HG03064 (cell line): ENCODE results near the gene OTOR.

Experiments used
- ATAC-seq: cut with Tn5 transposase; IDR thresholded peaks from one replicate; pipeline ENCODE4 v1.9.1; 2021; ENCODE audit warnings: low read depth; ENCODE audit not compliant: unreplicated experiment

The OTOR gene

GRCh38 chr20:16748308-16748900 is at the start of gene OTOR:
Gene OTOR (plus strand): TSS chr20:16748358. CDS start chr20:16748402, 44 bp downstream.
- no peak for ATAC-seq

GRCh38 chr20:16699293-16699692 is 48.9 kb upstream of the OTOR start:
- no peak for ATAC-seq

GRCh38 chr20:16701296-16701695 is 46.9 kb upstream of the OTOR start:
- no peak for ATAC-seq

GRCh38 chr20:16703570-16703969 is 44.6 kb upstream of the OTOR start:
- no peak for ATAC-seq

GRCh38 chr20:16707674-16708073 is 40.5 kb upstream of the OTOR start:
- ATAC-seq: no peak

- no peak for ATAC-seq
These were observed 39.6 kb upstream of the OTOR start for GRCh38 chr20:16708602-16709001.

- no peak for ATAC-seq
These were observed 39.1 kb upstream of the OTOR start for GRCh38 chr20:16709017-16709416.

GRCh38 chr20:16710781-16711180 is 37.4 kb upstream of the OTOR start:
- ATAC-seq: no peak

- no peak for ATAC-seq
These were observed 36.4 kb upstream of the OTOR start for GRCh38 chr20:16711661-16712258.

- no peak for ATAC-seq
These were observed 35.6 kb upstream of the OTOR start for GRCh38 chr20:16712511-16712947.

- no peak for ATAC-seq
These were observed 35.1 kb upstream of the OTOR start for GRCh38 chr20:16713066-16713465.

- ATAC-seq: no peak
These were observed 33.9 kb upstream of the OTOR start for GRCh38 chr20:16714242-16714641.

- no peak for ATAC-seq
These were observed 33.4 kb upstream of the OTOR start for GRCh38 chr20:16714751-16715150.

- ATAC-seq: no peak
These were observed 28.7 kb upstream of the OTOR start for GRCh38 chr20:16719421-16719820.

- no peak for ATAC-seq
These were observed 19.1 kb upstream of the OTOR start for GRCh38 chr20:16729080-16729479.

- peak; percentile 98 for ATAC-seq
These were observed 18.3 kb upstream of the OTOR start, which contains the start of gene SNRPB2 for GRCh38 chr20:16729565-16730460. Gene SNRPB2 (plus strand): TSS chr20:16730026. CDS start chr20:16731703, 1,677 bp downstream.

- ATAC-seq: no peak
These were observed 15.5 kb upstream of the OTOR start for GRCh38 chr20:16732506-16733152.

GRCh38 chr20:16740365-16741072 is 7.6 kb upstream of the OTOR start:
- no peak for ATAC-seq

GRCh38 chr20:16744178-16744807 is 3.9 kb upstream of the OTOR start:
- no peak for ATAC-seq

GRCh38 chr20:16745204-16745603 is 3.0 kb upstream of the OTOR start:
- ATAC-seq: no peak
